SK-N-SH (cell line): ENCODE measurements around the gene PARVB. TPM values are rescaled to one million over a fixed set of nuclear protein-coding genes. Genes with fewer than 3 reads are reported as not detected.

Experiments
- CTCF ChIA-PET: fragments of 300-600, 350-600 bp; formaldehyde crosslinking; extraction: SDS; loops from one replicate; lab custom pipeline; 2021; lab: Yijun Ruan, JAX
- POLR2A ChIA-PET: fragments of 350-600 bp; sonication (Branson Sonifier 250); formaldehyde crosslinking; extraction: SDS; loops from one replicate; lab custom pipeline; 2020; ENCODE audit warnings: antibody characterized with exemption, inconsistent platforms; lab: Yijun Ruan, JAX
- DNase-seq: peaks from one replicate; pipeline ENCODE4 v3.0.0; 2012
- H2AFZ ChIP-seq: fragments of 200-600 bp; sonication (generic); 2 replicates; pipeline ENCODE4 v1.8.1; 2016; ENCODE audit warnings: antibody characterized with exemption, mild to moderate bottlenecking, low read depth
- H3F3A ChIP-seq: fragments of 200-600 bp; sonication (generic); replicated peaks from 2 replicates; pipeline ENCODE3; 2016; ENCODE audit warnings: antibody characterized with exemption, mild to moderate bottlenecking; ENCODE audit not compliant: insufficient read depth
- H3K27ac ChIP-seq, 2 experiments: fragments of 200-500 bp in 1 of 2; fragments of 200-600 bp in 1 of 2; sonication (Bioruptor generic) in 1 of 2; sonication (generic), shearing (Covaris generic) in 1 of 2; 2 replicates each; pipeline versions ENCODE4 v1.5.1 to v1.6.1; 2014 to 2016; ENCODE audit warnings: low read depth in 2 of 2, inconsistent platforms in 1 of 2, low read length in 1 of 2, mild to moderate bottlenecking in 1 of 2, mixed read lengths in 1 of 2
- H3K27me3 ChIP-seq: fragments of 200-600 bp; sonication (generic), shearing (Covaris generic); 2 replicates; pipeline ENCODE4 v1.6.1; 2016; ENCODE audit warnings: mixed run types; ENCODE audit not compliant: insufficient read depth
- H3K36me3 ChIP-seq, 2 experiments: fragments of 200-500 bp in 1 of 2; fragments of 200-600 bp in 1 of 2; sonication (Bioruptor generic) in 1 of 2; sonication (generic) in 1 of 2; replicated peaks in 1 of 2; 2 replicates each; pipeline versions ENCODE3 to v1.5.1; 2014 to 2016; ENCODE audit warnings: low read length in 1 of 2, mild to moderate bottlenecking in 1 of 2; ENCODE audit not compliant: insufficient read depth in 2 of 2, control insufficient read depth in 1 of 2
- H3K4me1 ChIP-seq, 2 experiments: fragments of 200-500 bp in 1 of 2; fragments of 200-600 bp in 1 of 2; sonication (Bioruptor generic) in 1 of 2; sonication (generic), shearing (Covaris generic) in 1 of 2; 2 replicates each; pipeline versions ENCODE4 v1.5.1 to v1.6.1; 2014 to 2016; ENCODE audit warnings: low read depth in 1 of 2, low read length in 1 of 2, mixed run types in 1 of 2; ENCODE audit not compliant: insufficient read depth in 2 of 2, control insufficient read depth in 1 of 2
- H3K4me2 ChIP-seq: fragments of 200-600 bp; sonication (generic), shearing (Covaris generic); 2 replicates; pipeline ENCODE4 v1.6.1; 2017; ENCODE audit warnings: mixed run types
- H3K4me3 ChIP-seq, 2 experiments: fragments of 200-500 bp in 1 of 2; fragments of 200-600 bp in 1 of 2; sonication (Bioruptor generic) in 1 of 2; sonication (generic), shearing (Covaris generic) in 1 of 2; 2 replicates each; pipeline versions ENCODE4 v1.5.1 to v1.8.1; 2014 to 2016; ENCODE audit warnings: low read depth in 2 of 2, inconsistent platforms in 1 of 2, low read length in 1 of 2, mild to moderate bottlenecking in 1 of 2, mixed read lengths in 1 of 2, moderate library complexity in 1 of 2
- H3K79me2 ChIP-seq: fragments of 200-600 bp; sonication (generic); 2 replicates; pipeline ENCODE4 v1.8.1; 2017; ENCODE audit warnings: mild to moderate bottlenecking; ENCODE audit not compliant: insufficient read depth
- H3K9ac ChIP-seq: fragments of 200-600 bp; sonication (generic); 2 replicates; pipeline ENCODE4 v1.6.1; 2017; ENCODE audit warnings: mixed run types
- H3K9me2 ChIP-seq: fragments of 200-600 bp; sonication (generic); 2 replicates; pipeline ENCODE4 v1.6.1; 2017; ENCODE audit warnings: mixed run types
- H3K9me3 ChIP-seq: fragments of 200-600 bp; sonication (generic); 2 replicates; pipeline ENCODE4 v1.6.1; 2017; ENCODE audit warnings: mixed run types, mild to moderate bottlenecking, moderate library complexity
- H4K20me1 ChIP-seq: fragments of 200-600 bp; sonication (generic); 2 replicates; pipeline ENCODE4 v1.6.1; 2017; ENCODE audit warnings: mild to moderate bottlenecking, mixed run types; ENCODE audit not compliant: insufficient read depth
- CTCF ChIP-seq: fragments of 200-600 bp; sonication (generic); IDR thresholded peaks from 2 replicates; pipeline ENCODE4 v1.6.1; 2017; ENCODE audit warnings: antibody characterized with exemption, mild to moderate bottlenecking, moderate library complexity
- EP300 ChIP-seq, 2 experiments: IDR thresholded peaks; 2 replicates each; pipeline versions ENCODE4 v1.4.0 to v1.6.1; 2012; ENCODE audit warnings: borderline replicate concordance in 1 of 2, low read depth in 1 of 2, low read length in 1 of 2
- EZH2phosphoT487 ChIP-seq: fragments of 200-600 bp; sonication (generic); IDR thresholded peaks from 2 replicates; pipeline ENCODE4 v1.6.1; 2017; ENCODE audit warnings: low read depth, mixed run types, mild to moderate bottlenecking, antibody characterized with exemption, moderate library complexity, borderline replicate concordance
- FOXM1 ChIP-seq: IDR thresholded peaks from 2 replicates; pipeline ENCODE4 v1.4.0; 2012; ENCODE audit warnings: low read depth, mild to moderate bottlenecking
- JUND ChIP-seq: IDR thresholded peaks from 2 replicates; pipeline ENCODE4 v1.4.0; 2012
- MEF2A ChIP-seq: IDR thresholded peaks from 2 replicates; pipeline ENCODE4 v1.4.0; 2012; ENCODE audit warnings: low read depth, borderline replicate concordance
- RAD21 ChIP-seq: IDR thresholded peaks from 2 replicates; pipeline ENCODE4 v1.6.1; 2012; ENCODE audit warnings: mild to moderate bottlenecking, low read length
- RFX5 ChIP-seq: IDR thresholded peaks from 2 replicates; pipeline ENCODE4 v1.6.1; 2012; ENCODE audit warnings: mild to moderate bottlenecking, improper control_type of control experiment, low read length
- SIN3A ChIP-seq: IDR thresholded peaks from 2 replicates; pipeline ENCODE4 v1.6.1; 2012; ENCODE audit warnings: low read depth, mild to moderate bottlenecking, low read length, moderate library complexity, borderline replicate concordance
- SMC3 ChIP-seq: IDR thresholded peaks from 2 replicates; pipeline ENCODE4 v1.6.1; 2012; ENCODE audit warnings: low read depth, low read length, improper control_type of control experiment
- TAF1 ChIP-seq: IDR thresholded peaks from 2 replicates; pipeline ENCODE4 v1.6.1; 2012; ENCODE audit warnings: low read depth, mild to moderate bottlenecking, low read length, moderate library complexity, borderline replicate concordance
- TCF12 ChIP-seq: IDR thresholded peaks from 2 replicates; pipeline ENCODE4 v1.4.0; 2012
- TEAD4 ChIP-seq: IDR thresholded peaks from 2 replicates; pipeline ENCODE4 v1.4.0; 2012; ENCODE audit warnings: mild to moderate bottlenecking, borderline replicate concordance; ENCODE audit not compliant: insufficient read depth
- WGBS: methylation state at CpG from one replicate; pipeline ENCODE4 v1.1.6; 2017; ENCODE audit warnings: low lambda C conversion rate; 5-methylcytosine and 5-hydroxymethylcytosine counted together
- polyA plus RNA-seq, 3 experiments: library from polyadenylated mRNA; depleted of rRNA; stranded (reverse); fragments of >200 nt; gene quantifications; 2 replicates each; pipeline ENCODE4 v1.2.3, GENCODE V29; 2012
- TF ChIP-seq, protein P1 (sequence below): IDR thresholded peaks from 2 replicates; pipeline ENCODE4 v1.6.1; 2012; ENCODE audit warnings: mild to moderate bottlenecking, low read depth, low read length, moderate library complexity
- TF ChIP-seq, protein P2 (sequence below): fragments of 150-350 bp; IDR thresholded peaks from 2 replicates; pipeline ENCODE4 v1.6.1; 2017; ENCODE audit warnings: antibody characterized with exemption, low read length, low read depth, borderline replicate concordance
- TF ChIP-seq, protein P3 (sequence below): IDR thresholded peaks from 2 replicates; pipeline ENCODE4 v1.4.0; 2012; ENCODE audit warnings: low read depth, borderline replicate concordance
- TF ChIP-seq, protein P4 (sequence below): IDR thresholded peaks from 2 replicates; pipeline ENCODE4 v1.4.0; 2012; ENCODE audit warnings: low read depth, borderline replicate concordance
- TF ChIP-seq, protein P5 (sequence below): fragments of 150-350 bp; IDR thresholded peaks from 2 replicates; pipeline ENCODE4 v1.6.1; 2016; ENCODE audit warnings: mild to moderate bottlenecking, low read depth, low read length

The PARVB gene
- polyA plus RNA-seq, 1 of the 3 experiments (the other 2 are of a cell fraction) = 87.8 TPM

DNA sequence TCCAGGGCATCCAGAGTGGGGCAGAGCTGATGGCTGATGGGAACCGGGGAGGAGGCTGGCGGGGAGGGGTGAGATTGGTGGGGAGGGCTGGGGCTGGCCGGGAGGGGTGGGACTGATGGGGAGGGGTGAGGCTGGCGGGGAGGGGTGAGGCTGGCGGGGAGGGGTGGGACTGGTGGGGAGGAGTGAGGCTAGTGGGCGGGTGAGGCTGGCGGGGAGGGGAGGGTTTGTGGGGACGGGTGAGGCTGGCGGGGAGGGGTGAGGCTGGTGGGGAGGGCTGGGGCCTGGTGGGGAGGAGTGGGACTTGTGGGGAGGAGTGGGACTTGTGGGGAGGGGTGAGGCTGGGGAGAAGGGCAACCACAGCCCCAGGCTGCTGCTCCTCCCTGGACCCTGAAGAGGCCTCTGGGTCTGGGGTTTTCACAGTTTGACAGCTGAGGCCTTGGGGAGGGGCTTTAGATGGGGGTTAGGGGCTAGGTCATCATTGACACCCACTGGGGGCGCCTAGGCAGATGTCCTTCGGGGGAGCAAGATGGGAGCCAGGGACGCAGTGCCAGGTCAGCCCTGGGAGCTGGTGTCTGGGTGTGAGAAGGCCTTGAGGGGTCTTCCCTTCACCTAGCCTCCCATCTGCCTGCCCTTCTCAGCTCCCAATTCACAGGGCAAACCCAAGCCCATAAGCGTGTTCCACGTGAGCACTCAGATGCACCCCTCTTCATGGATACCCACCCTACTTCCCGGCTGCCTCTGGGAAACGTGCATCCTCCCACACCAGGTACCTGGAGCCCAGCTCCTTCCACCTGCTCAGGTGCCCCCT, 183.3 kb downstream of the PARVB start:
- Histone ChIP-seq H4K20me1 (no peaks in the 10 kb centered on the region), H3K9me3 (no peaks in the 10 kb centered on the region; the same call in 1 of the 2 replicates), H3K9me2 (no peaks in the 10 kb centered on the region), H3K4me3 (no peak overlapping the region), H3K27me3 (no peaks in the 10 kb centered on the region), H3K9ac (no peak overlapping the region), H2AFZ (no peak overlapping the region), H3K4me1 (no peaks in the 10 kb centered on the region; a peak in 1 of 4 replicates), H3K27ac (no peak overlapping the region), H3K79me2 (no peaks in the 10 kb centered on the region), H3K4me2 (no peak overlapping the region), H3K36me3 (no peaks in the 10 kb centered on the region), H3F3A (no peaks in the 10 kb centered on the region)
- peak; percentile 13 for DNase-seq
- CTCF ChIA-PET = interaction anchor here (0.8 to 1.8 kb wide), 2 partner anchors 11 to 55 kb away, joined by 3 to 5 read pairs; no protein-coding TSS in a partner anchor
- POLR2A ChIA-PET = no interaction called here
- TF ChIP-seq, protein P1, sequence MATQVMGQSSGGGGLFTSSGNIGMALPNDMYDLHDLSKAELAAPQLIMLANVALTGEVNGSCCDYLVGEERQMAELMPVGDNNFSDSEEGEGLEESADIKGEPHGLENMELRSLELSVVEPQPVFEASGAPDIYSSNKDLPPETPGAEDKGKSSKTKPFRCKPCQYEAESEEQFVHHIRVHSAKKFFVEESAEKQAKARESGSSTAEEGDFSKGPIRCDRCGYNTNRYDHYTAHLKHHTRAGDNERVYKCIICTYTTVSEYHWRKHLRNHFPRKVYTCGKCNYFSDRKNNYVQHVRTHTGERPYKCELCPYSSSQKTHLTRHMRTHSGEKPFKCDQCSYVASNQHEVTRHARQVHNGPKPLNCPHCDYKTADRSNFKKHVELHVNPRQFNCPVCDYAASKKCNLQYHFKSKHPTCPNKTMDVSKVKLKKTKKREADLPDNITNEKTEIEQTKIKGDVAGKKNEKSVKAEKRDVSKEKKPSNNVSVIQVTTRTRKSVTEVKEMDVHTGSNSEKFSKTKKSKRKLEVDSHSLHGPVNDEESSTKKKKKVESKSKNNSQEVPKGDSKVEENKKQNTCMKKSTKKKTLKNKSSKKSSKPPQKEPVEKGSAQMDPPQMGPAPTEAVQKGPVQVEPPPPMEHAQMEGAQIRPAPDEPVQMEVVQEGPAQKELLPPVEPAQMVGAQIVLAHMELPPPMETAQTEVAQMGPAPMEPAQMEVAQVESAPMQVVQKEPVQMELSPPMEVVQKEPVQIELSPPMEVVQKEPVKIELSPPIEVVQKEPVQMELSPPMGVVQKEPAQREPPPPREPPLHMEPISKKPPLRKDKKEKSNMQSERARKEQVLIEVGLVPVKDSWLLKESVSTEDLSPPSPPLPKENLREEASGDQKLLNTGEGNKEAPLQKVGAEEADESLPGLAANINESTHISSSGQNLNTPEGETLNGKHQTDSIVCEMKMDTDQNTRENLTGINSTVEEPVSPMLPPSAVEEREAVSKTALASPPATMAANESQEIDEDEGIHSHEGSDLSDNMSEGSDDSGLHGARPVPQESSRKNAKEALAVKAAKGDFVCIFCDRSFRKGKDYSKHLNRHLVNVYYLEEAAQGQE = no peak
- TF ChIP-seq, protein P2, sequence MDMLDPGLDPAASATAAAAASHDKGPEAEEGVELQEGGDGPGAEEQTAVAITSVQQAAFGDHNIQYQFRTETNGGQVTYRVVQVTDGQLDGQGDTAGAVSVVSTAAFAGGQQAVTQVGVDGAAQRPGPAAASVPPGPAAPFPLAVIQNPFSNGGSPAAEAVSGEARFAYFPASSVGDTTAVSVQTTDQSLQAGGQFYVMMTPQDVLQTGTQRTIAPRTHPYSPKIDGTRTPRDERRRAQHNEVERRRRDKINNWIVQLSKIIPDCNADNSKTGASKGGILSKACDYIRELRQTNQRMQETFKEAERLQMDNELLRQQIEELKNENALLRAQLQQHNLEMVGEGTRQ = no peak
- TF ChIP-seq, protein P3, sequence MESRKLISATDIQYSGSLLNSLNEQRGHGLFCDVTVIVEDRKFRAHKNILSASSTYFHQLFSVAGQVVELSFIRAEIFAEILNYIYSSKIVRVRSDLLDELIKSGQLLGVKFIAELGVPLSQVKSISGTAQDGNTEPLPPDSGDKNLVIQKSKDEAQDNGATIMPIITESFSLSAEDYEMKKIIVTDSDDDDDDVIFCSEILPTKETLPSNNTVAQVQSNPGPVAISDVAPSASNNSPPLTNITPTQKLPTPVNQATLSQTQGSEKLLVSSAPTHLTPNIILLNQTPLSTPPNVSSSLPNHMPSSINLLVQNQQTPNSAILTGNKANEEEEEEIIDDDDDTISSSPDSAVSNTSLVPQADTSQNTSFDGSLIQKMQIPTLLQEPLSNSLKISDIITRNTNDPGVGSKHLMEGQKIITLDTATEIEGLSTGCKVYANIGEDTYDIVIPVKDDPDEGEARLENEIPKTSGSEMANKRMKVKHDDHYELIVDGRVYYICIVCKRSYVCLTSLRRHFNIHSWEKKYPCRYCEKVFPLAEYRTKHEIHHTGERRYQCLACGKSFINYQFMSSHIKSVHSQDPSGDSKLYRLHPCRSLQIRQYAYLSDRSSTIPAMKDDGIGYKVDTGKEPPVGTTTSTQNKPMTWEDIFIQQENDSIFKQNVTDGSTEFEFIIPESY = no peak
- TF ChIP-seq, protein P4, sequence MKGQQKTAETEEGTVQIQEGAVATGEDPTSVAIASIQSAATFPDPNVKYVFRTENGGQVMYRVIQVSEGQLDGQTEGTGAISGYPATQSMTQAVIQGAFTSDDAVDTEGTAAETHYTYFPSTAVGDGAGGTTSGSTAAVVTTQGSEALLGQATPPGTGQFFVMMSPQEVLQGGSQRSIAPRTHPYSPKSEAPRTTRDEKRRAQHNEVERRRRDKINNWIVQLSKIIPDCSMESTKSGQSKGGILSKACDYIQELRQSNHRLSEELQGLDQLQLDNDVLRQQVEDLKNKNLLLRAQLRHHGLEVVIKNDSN = no peak
- TF ChIP-seq SMC3 (no peak), CTCF (no peak), EP300 (IDR thresholded peaks at IDR 0.05; ENCODE audit: borderline replicate concordance in 1 of 2, low read depth in 1 of 2, low read length in 1 of 2) (no peak), TAF1 (no peak), MEF2A (no peak), TEAD4 (no peak), TCF12 (no peak), SIN3A (no peak), EZH2phosphoT487 (no peak), FOXM1 (no peak), JUND (no peak), RFX5 (no peak), RAD21 (no peak)
- TF ChIP-seq, protein P5, sequence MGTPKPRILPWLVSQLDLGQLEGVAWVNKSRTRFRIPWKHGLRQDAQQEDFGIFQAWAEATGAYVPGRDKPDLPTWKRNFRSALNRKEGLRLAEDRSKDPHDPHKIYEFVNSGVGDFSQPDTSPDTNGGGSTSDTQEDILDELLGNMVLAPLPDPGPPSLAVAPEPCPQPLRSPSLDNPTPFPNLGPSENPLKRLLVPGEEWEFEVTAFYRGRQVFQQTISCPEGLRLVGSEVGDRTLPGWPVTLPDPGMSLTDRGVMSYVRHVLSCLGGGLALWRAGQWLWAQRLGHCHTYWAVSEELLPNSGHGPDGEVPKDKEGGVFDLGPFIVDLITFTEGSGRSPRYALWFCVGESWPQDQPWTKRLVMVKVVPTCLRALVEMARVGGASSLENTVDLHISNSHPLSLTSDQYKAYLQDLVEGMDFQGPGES = no peak
- WGBS = 65% methylated on average over 10 of the region's 16 CpGs
